Urinary bladder (tissue), 4 donors: ENCODE data around the gene ANKRA2. TPM values are rescaled to one million over a fixed set of nuclear protein-coding genes. Genes with fewer than 3 reads are reported as not detected.
"Not testable (repeated sequence)": the region's sequence is repeated elsewhere in the genome, so short reads cannot be mapped to it uniquely, and the experiment has no call there.

Experiments used
- DNase-seq: peaks from one replicate; pipeline ENCODE4 v3.0.0-alpha.2; 2015; ENCODE audit errors: extremely low spot score
- H3K27ac ChIP-seq: one replicate; pipeline ENCODE4 v1.5.1; 2013; ENCODE audit warnings: low read depth, mild to moderate bottlenecking, moderate library complexity
- H3K36me3 ChIP-seq: one replicate; pipeline ENCODE4 v1.6.1; 2013; ENCODE audit warnings: mild to moderate bottlenecking, moderate library complexity; ENCODE audit not compliant: insufficient read depth
- H3K4me1 ChIP-seq: one replicate; pipeline ENCODE4 v1.6.1; 2013; ENCODE audit warnings: mild to moderate bottlenecking, moderate library complexity; ENCODE audit not compliant: insufficient read depth
- H3K4me3 ChIP-seq: one replicate; pipeline ENCODE4 v1.5.1; 2013; ENCODE audit warnings: low read depth, low read length
- WGBS: extraction: QIAGEN DNeasy Blood & Tissue Kit; methylation state at CpG from one replicate; pipeline ENCODE4 v1.1.7; 2013; 5-methylcytosine and 5-hydroxymethylcytosine counted together
- polyA plus RNA-seq: library from polyadenylated mRNA; stranded (reverse); fragments of 200-250 nt; gene quantifications from one replicate; pipeline ENCODE4 v1.2.3, GENCODE V29; 2013
- total RNA-seq: library from RNA; depleted of rRNA; stranded (reverse); fragments of >200 nt; gene quantifications from one replicate; pipeline ENCODE4 v1.2.3, GENCODE V29; 2014
- donor health status: healthy with polysubstance abuse.
- donor health status: healthy.

Gene ANKRA2
- total and polyA plus RNA-seq, 2 donors, result 20.6 to 61.8 TPM

- 92% methylated on average over 2 of the region's 2 CpGs for WGBS
- no peak for DNase-seq
- Histone ChIP-seq H3K27ac (no peak overlapping the region), H3K4me1 (no peaks in the 10 kb centered on the region), H3K36me3 (no peaks in the 10 kb centered on the region), H3K4me3 (no peak overlapping the region)
Measured at GRCh38 chr5:73534971-73535370, 30.5 kb downstream of the ANKRA2 start.

GRCh38 chr5:73534011-73534644 lies 31.3 kb downstream of the ANKRA2 start:
- Histone ChIP-seq H3K36me3 (no peaks in the 10 kb centered on the region), H3K4me1 (no peaks in the 10 kb centered on the region), H3K27ac (no peak overlapping the region), H3K4me3 (no peak overlapping the region)
- no peak for DNase-seq
- 80% methylated on average over 5 of the region's 5 CpGs for WGBS

DNA sequence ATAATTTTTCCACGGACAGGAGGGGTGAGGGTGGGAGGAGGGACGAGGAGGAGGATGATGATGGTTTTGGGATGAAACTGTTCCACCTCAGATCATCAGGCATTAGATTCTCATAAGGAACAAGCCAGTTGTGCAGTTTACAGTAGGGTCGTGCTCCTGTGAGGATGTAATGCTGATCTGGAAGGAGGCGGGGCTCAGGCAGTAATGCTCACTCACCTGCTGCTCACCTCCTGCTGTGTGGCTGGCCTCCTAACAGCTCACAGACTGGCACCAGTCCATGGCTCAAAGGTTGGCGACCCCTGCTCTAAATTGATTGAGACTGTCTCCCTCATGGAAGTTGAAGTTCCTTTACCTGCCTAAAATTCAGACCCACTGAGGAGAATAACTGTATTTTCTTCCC lies 33.2 kb downstream of the ANKRA2 start:
- Histone ChIP-seq H3K4me3 (no peak overlapping the region), H3K27ac (no peak overlapping the region), H3K36me3 (no peaks in the 10 kb centered on the region), H3K4me1 (no peaks in the 10 kb centered on the region)
- DNase-seq, result no peak
- 80% methylated on average over 5 of the region's 5 CpGs for WGBS

GRCh38 chr5:73531356-73531755 lies 34.1 kb downstream of the ANKRA2 start:
- Histone ChIP-seq H3K4me1 (no peaks in the 10 kb centered on the region), H3K4me3 (no peak overlapping the region), H3K27ac (no peak overlapping the region), H3K36me3 (no peaks in the 10 kb centered on the region)
- 86% methylated on average over 1 of the region's 1 CpG for WGBS
- no peak for DNase-seq

DNA sequence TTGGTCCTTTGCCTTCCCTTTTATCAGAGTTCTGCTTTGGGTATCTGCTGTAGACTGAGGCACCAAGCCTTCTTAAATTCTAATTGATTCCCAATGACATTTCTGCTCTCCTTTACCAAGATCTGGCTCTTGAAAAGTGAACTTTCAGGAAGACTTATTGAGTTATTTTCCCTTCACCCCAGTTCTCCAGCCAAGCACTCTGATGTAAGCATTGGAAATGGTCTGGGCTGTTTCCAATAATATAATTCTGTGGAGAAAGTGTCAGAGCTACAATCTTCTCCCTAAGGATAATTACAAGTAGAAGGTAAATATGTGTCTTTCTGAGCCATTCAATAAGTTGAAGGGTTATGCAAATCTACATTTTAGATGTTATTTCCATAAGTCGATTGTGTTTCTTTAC lies 36.4 kb downstream of the ANKRA2 start:
- no peak overlapping the region for H3K4me3 ChIP-seq
- no peaks in the 10 kb centered on the region for H3K36me3 ChIP-seq
- DNase-seq, result no peak
- H3K4me1 ChIP-seq, result no peaks in the 10 kb centered on the region
- 78% methylated on average over 1 of the region's 1 CpG for WGBS
- H3K27ac ChIP-seq, result no peak overlapping the region

DNA sequence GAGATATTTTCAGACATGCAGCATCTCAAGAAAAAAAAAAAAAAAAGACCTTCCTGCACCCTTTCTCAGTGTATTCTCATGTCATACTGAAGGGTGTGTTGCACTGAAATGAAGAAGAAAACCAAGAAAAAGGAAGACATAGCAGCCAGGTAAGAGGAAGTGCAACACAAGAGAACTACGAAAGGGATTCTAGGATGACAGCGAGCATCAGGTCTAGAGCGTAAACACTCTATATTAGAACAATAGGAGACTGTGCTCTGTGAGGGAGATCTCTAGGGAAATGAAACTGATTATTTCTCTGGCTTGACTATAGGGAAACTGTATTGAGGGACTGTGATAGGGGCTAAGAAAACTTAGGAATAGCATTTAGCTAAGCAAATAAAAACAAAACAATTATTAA lies 37.2 kb downstream of the ANKRA2 start:
- WGBS, result 55% methylated on average over 3 of the region's 3 CpGs

GRCh38 chr5:73525606-73526203 lies 39.7 kb downstream of the ANKRA2 start:
- no peak overlapping the region for H3K27ac ChIP-seq
- WGBS, result 69% methylated on average over 3 of the region's 3 CpGs

More for the DNA sequence above, 37.2 kb downstream of the ANKRA2 start:
- Histone ChIP-seq H3K4me3 (no peak overlapping the region), H3K36me3 (no peaks in the 10 kb centered on the region), H3K4me1 (no peaks in the 10 kb centered on the region), H3K27ac (no peak overlapping the region)
- no peak for DNase-seq

GRCh38 chr5:73523861-73524260 lies 41.6 kb downstream of the ANKRA2 start:
- DNase-seq, result no peak
- 86% methylated on average over 1 of the region's 1 CpG for WGBS
- no peak overlapping the region for H3K4me3 ChIP-seq
- H3K27ac ChIP-seq, result no peak overlapping the region
- no peaks in the 10 kb centered on the region for H3K36me3 ChIP-seq
- no peaks in the 10 kb centered on the region for H3K4me1 ChIP-seq

More at GRCh38 chr5:73525606-73526203, 39.7 kb downstream of the ANKRA2 start:
- DNase-seq, result no peak
- H3K4me3 ChIP-seq, result no peak overlapping the region
- no peaks in the 10 kb centered on the region for H3K4me1 ChIP-seq
- H3K36me3 ChIP-seq, result no peaks in the 10 kb centered on the region

DNA sequence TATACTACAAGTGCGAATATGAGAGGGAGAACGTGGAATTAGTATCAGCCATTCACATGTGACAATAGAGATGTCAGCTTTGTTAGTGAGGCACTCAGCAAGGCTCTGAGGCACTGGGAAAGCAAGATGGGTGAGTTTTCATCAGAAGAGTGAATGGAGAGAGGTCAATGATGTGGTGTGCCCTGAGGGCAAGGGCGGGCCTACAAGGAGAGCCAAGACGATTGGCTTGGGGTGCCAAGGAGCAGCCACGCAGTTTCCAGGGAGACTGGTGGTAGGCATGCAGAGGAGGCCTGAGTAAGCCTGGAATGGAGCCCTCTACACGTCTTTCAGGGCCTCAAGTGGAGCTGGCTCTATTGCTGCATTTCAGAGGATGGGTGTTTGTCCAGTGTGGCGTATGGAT lies 42.5 kb downstream of the ANKRA2 start:
- WGBS, result 83% methylated on average over 7 of the region's 7 CpGs
- H3K27ac ChIP-seq, result no peak overlapping the region
- no peak for DNase-seq
- H3K4me1 ChIP-seq, result no peaks in the 10 kb centered on the region
- H3K36me3 ChIP-seq, result no peaks in the 10 kb centered on the region
- H3K4me3 ChIP-seq, result no peak overlapping the region

DNA sequence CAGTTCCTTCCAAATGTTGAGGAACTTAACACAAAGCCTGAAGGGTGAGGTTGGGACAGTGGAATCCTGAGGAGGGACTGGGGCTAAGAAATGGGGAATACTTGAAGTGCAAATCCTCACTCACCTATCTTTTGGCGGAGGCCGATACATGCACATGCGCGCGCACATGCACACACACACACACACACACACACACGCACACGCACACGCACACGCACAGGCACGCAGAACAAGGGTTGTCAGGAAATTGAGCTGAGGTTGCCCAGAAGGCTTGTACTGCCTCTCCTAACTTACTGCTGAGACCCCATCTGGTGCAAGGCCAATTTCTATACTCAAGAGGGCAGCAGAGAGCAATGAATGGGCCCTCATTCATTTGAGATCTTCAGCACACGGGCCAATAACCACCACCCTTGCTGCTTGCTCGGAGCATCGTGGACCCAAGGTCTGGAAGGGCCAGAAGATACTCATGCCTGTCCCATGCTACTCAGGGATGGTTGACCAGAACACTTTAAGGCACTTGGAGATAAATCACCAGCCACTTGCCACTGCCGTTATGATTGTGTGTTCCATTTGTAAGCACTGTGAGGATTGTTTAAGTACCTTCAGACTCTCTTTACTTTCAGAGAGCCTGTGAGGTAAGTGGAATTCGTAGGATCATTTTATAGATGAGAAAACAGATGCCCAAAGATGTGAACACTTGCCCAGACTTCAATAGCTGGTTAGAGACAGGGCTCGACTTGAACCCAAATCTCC lies 45.7 kb downstream of the ANKRA2 start:
- H3K4me3 ChIP-seq, result no peak overlapping the region
- H3K27ac ChIP-seq, result no peak overlapping the region
- no peaks in the 10 kb centered on the region for H3K4me1 ChIP-seq
- H3K36me3 ChIP-seq, result no peaks in the 10 kb centered on the region
- DNase-seq, result no peak
- 14% methylated on average over 16 of the region's 16 CpGs for WGBS

DNA sequence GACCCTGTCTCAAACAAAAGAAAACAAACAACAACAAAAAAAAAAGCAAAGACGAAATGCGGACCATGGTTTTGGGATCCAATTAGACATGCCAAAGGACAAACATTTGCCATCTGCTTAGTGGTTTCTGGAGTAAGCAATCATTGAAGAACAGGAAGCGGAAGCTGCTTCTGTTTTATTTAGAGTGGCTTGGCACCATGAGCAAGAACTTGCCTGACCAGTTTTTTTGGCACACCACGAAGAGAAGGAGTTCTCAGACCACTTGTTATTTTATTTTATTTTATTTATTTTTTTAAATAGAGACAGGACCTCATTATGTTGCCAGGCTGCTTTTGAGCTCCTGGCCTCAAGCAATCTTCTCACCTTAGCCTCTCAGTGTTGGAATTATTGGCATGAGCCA lies 50.2 kb downstream of the ANKRA2 start:
- 58% methylated on average over 4 of the region's 4 CpGs for WGBS

GRCh38 chr5:73514418-73514817 lies 51.0 kb downstream of the ANKRA2 start:
- Histone ChIP-seq H3K27ac (no peak overlapping the region), H3K4me1 (no peaks in the 10 kb centered on the region), H3K36me3 (no peaks in the 10 kb centered on the region), H3K4me3 (no peak overlapping the region)
- no peak for DNase-seq
- 54% methylated on average over 2 of the region's 2 CpGs for WGBS

More for the DNA sequence above, 50.2 kb downstream of the ANKRA2 start:
- Histone ChIP-seq H3K36me3 (no peaks in the 10 kb centered on the region), H3K27ac (no peak overlapping the region), H3K4me3 (no peak overlapping the region), H3K4me1 (no peaks in the 10 kb centered on the region)
- DNase-seq, result no peak

- no peak overlapping the region for H3K27ac ChIP-seq
- H3K4me3 ChIP-seq, result no peak overlapping the region
- 93% methylated on average over 3 of the region's 3 CpGs for WGBS
- DNase-seq, result no peak
- H3K36me3 ChIP-seq, result no peaks in the 10 kb centered on the region
- H3K4me1 ChIP-seq, result no peaks in the 10 kb centered on the region
Measured at GRCh38 chr5:73513996-73514395, 51.4 kb downstream of the ANKRA2 start.

DNA sequence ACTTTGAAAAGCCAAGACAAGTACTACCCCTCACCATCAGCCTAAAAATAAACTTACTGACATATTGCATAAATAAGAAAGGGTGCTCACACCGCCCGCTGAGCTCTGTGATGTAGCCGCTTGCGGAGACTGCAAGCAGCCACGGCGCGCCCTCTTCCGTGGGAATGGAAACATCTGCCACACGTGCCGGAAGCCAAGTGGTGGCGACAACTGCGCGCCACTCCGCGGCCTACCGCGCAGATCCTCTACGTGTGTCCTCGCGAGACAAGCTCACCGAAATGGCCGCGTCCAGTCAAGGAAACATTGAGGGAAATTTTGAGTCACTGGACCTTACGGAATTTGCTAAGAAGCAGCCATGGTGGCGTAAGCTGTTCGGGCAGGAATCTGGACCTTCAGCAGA lies 56.9 kb downstream of the ANKRA2 start:
- not testable (repeated sequence) for H3K4me1 ChIP-seq, H3K36me3 ChIP-seq, DNase-seq, H3K27ac ChIP-seq, H3K4me3 ChIP-seq
- 97% methylated on average over 26 of the region's 26 CpGs for WGBS
